ENCODE data around the gene PXDN.

- TF ChIP-seq CTCF (conservative IDR thresholded peaks at IDR 0.05; ENCODE audit: low read depth, low read length) (no peak), EZH2phosphoT487 (IDR thresholded peaks at IDR 0.05; ENCODE audit: borderline replicate concordance, low read length) (no peak)
These were observed 3.9 kb upstream of the PXDN start for GRCh38 chr2:1748176-1748740.

Measured in PC-3 (cell line).